Measurements from ENCODE around the gene CNGA1. TPM values are rescaled to one million over a fixed set of nuclear protein-coding genes. Genes with fewer than 3 reads are reported as not detected.
"Not testable (repeated sequence)": the region's sequence is repeated elsewhere in the genome, so short reads cannot be mapped to it uniquely, and the experiment has no call there.

Gene CNGA1
- polyA plus RNA-seq, 4 donors, result 3.2 to 5.5 (median 3.6) TPM

DNA sequence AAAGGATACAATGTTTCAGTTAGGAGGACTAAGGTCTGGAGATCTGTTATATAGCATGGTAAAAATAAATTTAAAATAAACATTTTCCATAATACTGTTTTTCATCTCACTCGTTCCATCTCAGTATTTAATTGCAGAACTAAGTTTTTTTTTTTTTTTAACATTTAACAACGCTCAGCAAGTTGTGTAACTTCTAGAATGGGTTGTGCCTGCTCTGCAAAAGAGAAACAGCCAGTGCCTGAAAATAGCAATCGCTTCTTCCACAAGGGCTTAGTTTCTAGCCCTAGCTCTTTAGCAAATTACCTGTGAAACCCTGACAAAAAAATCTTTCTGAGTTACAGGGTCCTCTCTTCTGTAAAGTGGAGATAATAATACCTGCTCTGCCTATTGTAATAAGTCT, 41.9 kb downstream of the CNGA1 start:
- DNase-seq (ENCODE audit: low read depth in 4 of 4, low spot score in 2 of 4), result no peak

DNA sequence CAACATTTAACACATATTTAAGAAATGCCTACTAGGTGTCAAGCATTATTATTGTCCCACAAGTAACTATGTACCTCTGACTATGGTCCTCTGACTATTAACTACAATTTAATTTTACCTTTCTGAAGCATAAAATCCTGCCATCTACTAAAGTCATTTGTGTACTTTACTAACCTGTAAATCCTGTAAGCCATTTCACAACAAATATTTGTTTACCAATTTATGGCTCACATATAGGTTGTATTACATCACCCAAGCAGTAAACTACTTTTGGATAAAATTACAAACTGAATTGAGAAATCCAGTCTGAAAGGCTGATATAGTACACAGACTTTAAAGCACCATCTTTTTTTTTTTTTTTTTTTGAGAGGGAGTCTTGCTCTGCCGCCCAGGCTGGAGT, 43.8 kb downstream of the CNGA1 start:
- DNase-seq (ENCODE audit: low read depth in 4 of 4, low spot score in 2 of 4), result no peak

GRCh38 chr4:47972181-47972580, 44.3 kb downstream of the CNGA1 start:
- DNase-seq (ENCODE audit: low read depth in 4 of 4, low spot score in 2 of 4), result no peak

DNA sequence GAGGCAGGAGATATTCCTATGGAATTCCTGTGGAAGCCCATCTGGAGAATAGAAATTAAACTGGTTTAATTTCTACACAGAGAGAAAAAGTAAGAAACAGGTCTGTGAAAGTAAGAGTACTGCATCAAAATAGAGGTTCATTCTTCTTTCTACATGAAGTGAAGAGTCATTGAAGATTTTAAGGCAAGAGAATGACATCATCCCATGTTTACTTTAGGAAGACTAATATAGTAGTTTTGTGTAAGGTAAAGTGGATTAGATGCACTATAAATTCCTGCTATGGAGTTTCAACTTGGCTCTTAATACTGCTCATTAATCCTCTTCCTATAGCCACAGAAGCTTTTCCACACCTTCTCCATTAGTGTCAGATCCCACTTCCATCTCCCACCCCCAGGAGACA, 47.6 kb downstream of the CNGA1 start:
- DNase-seq (ENCODE audit: low read depth in 4 of 4, low spot score in 2 of 4), result no peak

DNA sequence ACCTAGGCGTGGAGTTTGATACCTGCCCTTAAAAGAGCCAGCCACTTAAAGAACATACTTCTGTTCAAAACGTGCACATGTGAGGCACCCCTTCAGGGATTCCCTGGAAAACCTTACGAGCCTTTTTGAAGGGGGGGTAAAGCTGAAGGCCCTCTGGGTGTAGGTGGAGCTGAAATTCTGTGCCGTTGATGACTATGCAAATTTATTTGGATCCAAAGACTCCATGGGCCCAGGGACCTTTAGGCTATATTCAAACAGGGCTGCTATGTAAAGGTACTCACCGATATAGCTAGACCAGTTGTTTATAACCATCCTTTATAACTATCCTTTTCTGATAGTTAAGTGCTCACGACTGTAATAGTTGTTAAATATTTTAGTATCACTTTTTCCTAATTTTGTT, 61.8 kb downstream of the CNGA1 start:
- no peak for DNase-seq (ENCODE audit: low read depth in 4 of 4, low spot score in 2 of 4)

DNA sequence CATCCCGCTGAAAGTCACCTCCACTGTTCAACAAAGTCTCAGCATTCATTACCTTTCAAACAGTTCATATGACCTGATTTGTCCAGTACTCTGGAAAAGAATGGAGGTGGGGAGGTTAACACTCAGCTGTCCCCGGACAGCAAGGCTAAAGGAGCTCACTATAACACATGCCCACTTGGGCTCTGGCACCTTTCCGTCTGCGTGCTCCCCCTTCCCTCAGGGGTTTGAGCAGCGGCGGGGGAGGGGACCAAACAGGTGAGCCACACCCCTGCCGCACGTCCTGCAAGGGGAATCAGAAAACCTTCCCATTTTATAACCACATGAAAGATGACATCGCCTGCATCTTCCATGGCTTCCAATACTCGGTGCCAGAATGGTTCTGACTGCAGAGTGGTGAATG, 62.2 kb downstream of the CNGA1 start:
- no peak for DNase-seq (ENCODE audit: low read depth in 4 of 4, low spot score in 2 of 4)

GRCh38 chr4:47945930-47946726, 70.4 kb downstream of the CNGA1 start:
- no peak for DNase-seq (ENCODE audit: low read depth in 4 of 4, low spot score in 2 of 4)

- DNase-seq (ENCODE audit: low read depth in 4 of 4, low spot score in 2 of 4), result no peak
These were observed 74.2 kb downstream of the CNGA1 start for GRCh38 chr4:47942081-47942819.

DNA sequence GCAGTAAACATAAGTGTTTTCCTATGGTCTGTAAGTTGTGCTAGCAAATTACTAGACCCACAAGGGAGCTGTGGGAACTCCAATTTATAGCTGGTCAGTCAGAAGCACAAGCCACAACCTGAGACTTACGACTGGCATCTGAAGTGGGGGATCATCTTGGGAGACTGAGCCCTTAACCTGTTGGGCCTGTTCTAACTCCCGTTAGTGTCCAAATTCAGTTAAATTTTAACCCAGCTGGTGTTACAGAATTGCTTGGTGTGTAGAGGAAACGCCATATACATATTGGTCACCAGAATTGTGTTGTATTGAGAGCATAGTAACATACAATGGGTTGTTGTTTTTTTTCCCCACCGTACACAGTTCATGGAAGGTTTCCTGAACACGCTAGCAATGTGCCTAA, 77.0 kb downstream of the CNGA1 start:
- DNase-seq (ENCODE audit: low read depth in 4 of 4, low spot score in 2 of 4), result no peak

DNA sequence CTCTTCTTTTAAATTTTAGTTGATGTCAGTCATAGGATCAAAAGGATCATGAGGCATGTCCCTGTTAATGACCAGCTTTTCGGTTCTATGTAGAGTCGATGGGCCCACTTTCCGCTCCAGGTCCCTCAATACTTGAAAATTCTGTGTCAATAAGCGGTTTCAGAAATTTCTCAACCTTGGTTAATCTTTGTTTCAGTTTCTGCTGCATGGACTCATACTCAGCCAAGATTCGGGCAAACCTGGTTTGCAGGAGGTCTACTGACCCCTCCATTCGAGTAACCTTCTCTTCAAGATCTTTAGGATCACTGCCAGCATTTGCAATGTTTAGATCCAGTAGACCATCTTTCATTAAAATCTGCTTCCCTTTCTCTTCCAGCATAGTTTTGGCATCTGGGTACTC, 80.1 kb downstream of the CNGA1 start:
- DNase-seq (ENCODE audit: low read depth in 4 of 4, low spot score in 2 of 4), result no peak

DNA sequence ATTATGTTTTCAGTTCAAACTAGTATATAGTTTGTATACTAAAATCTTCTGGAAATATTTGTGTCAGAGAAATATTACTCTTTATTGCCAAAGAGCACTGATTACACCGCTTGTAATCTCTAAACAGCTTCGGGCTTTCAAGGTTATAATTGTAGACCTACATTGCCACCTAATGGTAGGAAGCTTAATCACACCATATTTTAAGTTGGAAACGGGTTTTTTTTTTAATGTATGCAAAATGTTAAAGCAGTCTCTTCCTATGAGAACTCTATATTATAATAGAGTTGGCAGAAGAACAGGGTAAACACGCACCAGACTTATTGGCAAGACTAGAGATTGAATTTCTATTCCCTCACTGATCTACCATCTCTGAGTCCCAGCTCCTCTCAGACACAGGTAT, 82.6 kb downstream of the CNGA1 start:
- no peak for DNase-seq (ENCODE audit: low read depth in 4 of 4, low spot score in 2 of 4)

DNA sequence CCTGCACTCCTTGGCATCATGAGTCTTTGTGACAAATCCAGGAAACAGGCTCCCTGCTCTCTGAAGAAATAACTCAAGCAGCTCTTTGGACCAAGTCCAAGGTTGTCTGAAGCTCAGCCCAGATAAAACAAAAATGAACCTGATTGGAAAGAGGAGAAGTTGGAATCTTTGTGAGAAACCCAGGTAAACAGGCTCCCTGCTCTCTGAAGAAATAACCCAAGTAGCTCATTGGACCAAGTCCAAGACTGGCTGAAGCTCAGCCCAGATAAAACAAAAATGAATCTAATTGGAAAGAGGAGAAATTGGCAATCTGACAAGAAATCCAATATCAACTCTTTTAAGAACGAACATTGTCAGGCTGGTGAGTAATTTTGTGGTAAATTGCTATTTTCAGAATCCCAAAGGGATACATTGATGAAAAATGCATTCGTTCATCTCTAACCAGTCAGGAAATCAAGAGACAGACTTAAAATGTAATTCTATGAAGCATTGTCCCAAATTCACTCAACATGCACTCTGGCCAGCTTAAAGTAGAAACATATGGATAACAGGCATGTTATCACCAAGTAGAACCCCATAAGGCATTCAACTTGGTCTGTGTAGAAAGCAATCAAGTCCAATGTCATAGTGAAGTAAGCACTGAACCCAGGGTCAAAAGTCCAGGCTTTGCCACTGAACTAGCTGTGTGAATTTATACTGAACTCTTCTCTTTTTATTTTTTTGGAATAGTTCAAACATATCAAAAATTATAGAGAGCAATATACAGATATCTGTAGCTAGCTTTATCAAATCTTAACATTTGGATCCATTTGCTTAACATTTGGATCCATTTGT, 85.3 kb downstream of the CNGA1 start:
- DNase-seq (ENCODE audit: low read depth in 4 of 4, low spot score in 2 of 4), result no peak

GRCh38 chr4:47929682-47930201, 86.7 kb downstream of the CNGA1 start:
- no peak for DNase-seq (ENCODE audit: low read depth in 4 of 4, low spot score in 2 of 4)

DNA sequence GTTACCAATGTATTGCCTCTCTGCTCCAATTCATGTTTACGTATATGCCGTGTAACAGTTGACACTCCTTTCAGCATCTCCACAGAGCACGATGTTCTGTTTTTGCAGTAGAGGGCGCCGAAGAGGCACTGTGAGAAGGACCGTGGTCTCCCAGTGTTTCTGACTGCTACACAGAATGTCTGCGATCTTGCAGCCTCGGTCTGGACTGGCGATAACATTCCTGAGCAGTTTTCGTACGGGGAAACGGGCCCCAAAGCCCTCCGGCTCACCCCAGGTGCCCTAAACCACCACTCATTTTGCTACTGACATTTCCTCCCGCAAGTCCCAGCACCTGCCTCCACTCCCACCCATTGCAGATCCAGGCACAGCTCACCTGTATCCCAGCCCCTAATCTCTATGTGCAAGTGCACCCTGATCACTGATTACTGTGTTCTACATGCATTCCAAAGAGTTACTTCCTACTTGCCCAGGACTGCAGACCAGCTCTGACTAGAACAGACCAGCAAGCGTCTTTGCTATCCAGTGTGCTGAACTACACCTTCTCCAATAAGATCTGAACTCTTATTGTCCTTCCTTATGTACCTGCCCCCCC, 89.7 kb downstream of the CNGA1 start:
- peak in 2 of 4 donors; percentile 42 to 63 for DNase-seq (ENCODE audit: low read depth in 4 of 4, low spot score in 2 of 4)

GRCh38 chr4:47923261-47923608, 93.2 kb downstream of the CNGA1 start:
- not testable (repeated sequence) for DNase-seq (ENCODE audit: low read depth in 4 of 4, low spot score in 2 of 4)

DNA sequence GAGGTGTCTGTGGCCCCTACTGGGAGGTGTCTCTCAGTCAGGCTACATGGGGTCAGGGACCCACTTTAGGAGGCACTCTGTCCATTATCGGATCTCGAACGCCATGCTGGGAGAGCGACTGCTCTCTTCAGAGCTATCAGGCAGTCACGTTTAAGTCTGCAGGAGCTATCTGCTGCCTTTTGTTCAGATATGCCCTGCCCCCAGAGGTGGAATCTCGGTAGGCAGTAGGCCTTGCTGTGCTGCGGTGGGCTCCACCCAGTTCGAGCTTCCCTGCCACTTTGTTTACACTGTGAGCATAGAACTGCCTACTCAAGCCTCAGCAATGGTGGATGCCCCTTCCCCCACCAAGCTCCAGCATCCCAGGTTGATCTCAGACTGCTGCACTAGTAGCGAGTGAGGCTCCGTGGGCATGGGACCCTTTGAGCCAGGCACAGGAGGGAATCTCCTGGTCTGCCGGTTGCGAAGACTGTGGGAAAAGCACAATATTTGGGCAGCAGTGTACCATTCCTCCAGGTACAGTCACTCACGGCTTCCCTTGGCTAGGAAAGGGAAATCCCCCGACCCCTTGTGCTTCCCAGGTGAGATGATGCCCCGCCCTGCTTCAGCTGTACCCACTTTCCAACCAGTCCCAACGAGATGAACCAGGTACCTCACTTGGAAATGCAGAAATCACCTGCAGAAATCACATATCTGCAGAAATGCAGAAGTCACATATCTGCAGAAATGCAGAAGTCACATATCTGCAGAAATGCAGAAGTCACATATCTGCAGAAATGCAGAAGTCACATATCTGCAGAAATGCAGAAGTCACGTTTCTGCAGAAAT, 93.8 kb downstream of the CNGA1 start:
- not testable (repeated sequence) for DNase-seq (ENCODE audit: low read depth in 4 of 4, low spot score in 2 of 4)

DNA sequence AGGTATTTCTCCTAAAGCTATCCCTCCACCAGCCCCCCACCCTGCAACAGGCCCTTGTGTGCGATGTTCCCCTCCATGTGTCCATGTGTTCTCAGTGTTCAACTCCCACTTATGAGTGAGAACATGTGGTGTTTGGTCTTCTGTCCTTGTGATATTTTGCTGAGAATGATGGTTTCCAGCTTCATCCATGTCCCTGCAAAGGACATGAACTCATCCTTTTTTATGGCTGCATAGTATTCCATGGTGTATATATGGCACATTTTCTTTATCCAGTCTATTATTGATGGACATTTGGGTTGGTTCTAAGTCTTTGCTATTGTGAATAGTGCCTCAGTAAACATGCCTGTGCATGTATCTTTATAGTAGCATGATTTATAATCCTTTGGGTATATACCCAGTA, 99.3 kb downstream of the CNGA1 start:
- not testable (repeated sequence) for DNase-seq (ENCODE audit: low read depth in 4 of 4, low spot score in 2 of 4)

- DNase-seq (ENCODE audit: low read depth in 4 of 4, low spot score in 2 of 4), result no peak
These were observed 101.1 kb downstream of the CNGA1 start for GRCh38 chr4:47915378-47915777.

DNA sequence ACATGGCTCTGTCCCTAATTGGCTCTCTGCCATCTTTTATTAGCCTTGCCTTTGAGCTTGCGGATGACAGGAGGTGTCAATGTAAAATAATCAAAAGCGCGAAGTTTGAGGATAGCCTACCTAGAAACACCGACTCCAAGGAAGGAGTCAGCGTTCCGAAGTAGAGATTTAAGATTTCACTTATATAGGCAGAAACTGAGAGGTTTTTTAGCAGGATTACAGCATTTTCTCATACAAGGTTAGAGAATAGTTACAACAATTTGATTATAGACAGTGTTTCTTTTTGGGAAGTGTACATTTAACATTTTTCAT, 101.6 kb downstream of the CNGA1 start:
- DNase-seq (ENCODE audit: low read depth in 4 of 4, low spot score in 2 of 4), result no peak

Data from left renal cortex interstitium (tissue), 4 donors.